ENCODE measurements around the gene ASIC4.

The ASIC4 gene

GRCh38 chr2:219526320-219527075 is 12.2 kb downstream of the ASIC4 start:
- Histone ChIP-seq H3K4me3 (ENCODE audit: control insufficient read depth in 1 of 7, extremely low read depth in 1 of 7, insufficient read depth in 4 of 7, low read depth in 2 of 7, low read length in 6 of 7) (no peak overlapping the region), H3K9me3 (ENCODE audit: control extremely low read depth in 1 of 5, control insufficient read depth in 4 of 5, insufficient read depth in 2 of 5, low read depth in 1 of 5, low read length in 4 of 5) (no peaks in the 10 kb centered on the region), H3K27me3 (replicated peaks in 2 of 5; ENCODE audit: control insufficient read depth in 4 of 5, insufficient read depth in 5 of 5, low read length in 4 of 5) (peaks cover 13 to 97% (median 50%) of the 10 kb centered on the region in 5 experiments), H3K4me1 (ENCODE audit: control extremely low read depth in 1 of 4, control insufficient read depth in 4 of 4, insufficient read depth in 4 of 4, low read length in 3 of 4) (peaks cover 0 to 26% (median 15%) of the 10 kb centered on the region in 4 experiments), H3K36me3 (ENCODE audit: control insufficient read depth in 4 of 4, insufficient read depth in 4 of 4, low read length in 3 of 4) (no peaks in the 10 kb centered on the region), H3K27ac (ENCODE audit: insufficient read depth in 1 of 2, low read depth in 1 of 2, low read length in 2 of 2, poor library complexity in 1 of 2, severe bottlenecking in 2 of 2) (no peak overlapping the region)
- DNase-seq = no peak
- WGBS (ENCODE audit: insufficient coverage) = 57% methylated on average over 10 of the region's 11 CpGs
- CTCF ChIA-PET = interaction anchor here (0.8 to 43.1 kb wide), 10 partner anchors 13 to 360 kb away, joined by 3 to 1724 read pairs (median 4); partner anchors contain the start of genes ASIC4 and GMPPA
- POLR2A ChIA-PET = no interaction called here

GRCh38 chr2:219527076-219527394 is 12.8 kb downstream of the ASIC4 start:
- ChIA-PET POLR2A (no interaction called here), CTCF (interaction anchor here (0.8 to 43.1 kb wide), 7 partner anchors 13 to 361 kb away, joined by 3 to 1724 read pairs (median 5); partner anchors contain the start of genes ASIC4 and GMPPA)
- H3K4me3 ChIP-seq (ENCODE audit: control insufficient read depth in 1 of 7, extremely low read depth in 1 of 7, insufficient read depth in 4 of 7, low read depth in 2 of 7, low read length in 6 of 7) = no peak overlapping the region
- no peaks in the 10 kb centered on the region for H3K9me3 ChIP-seq (ENCODE audit: control extremely low read depth in 1 of 5, control insufficient read depth in 4 of 5, insufficient read depth in 2 of 5, low read depth in 1 of 5, low read length in 4 of 5)
- H3K36me3 ChIP-seq (ENCODE audit: control insufficient read depth in 4 of 4, insufficient read depth in 4 of 4, low read length in 3 of 4) = no peaks in the 10 kb centered on the region
- WGBS (ENCODE audit: insufficient coverage) = 58% methylated on average over 5 of the region's 6 CpGs
- peaks cover 13 to 96% (median 49%) of the 10 kb centered on the region in 5 experiments for H3K27me3 ChIP-seq (replicated peaks in 2 of 5; ENCODE audit: control insufficient read depth in 4 of 5, insufficient read depth in 5 of 5, low read length in 4 of 5)
- H3K4me1 ChIP-seq (ENCODE audit: control extremely low read depth in 1 of 4, control insufficient read depth in 4 of 4, insufficient read depth in 4 of 4, low read length in 3 of 4) = peaks cover 0 to 21% (median 12%) of the 10 kb centered on the region in 4 experiments
- no peak for DNase-seq
- H3K27ac ChIP-seq (ENCODE audit: insufficient read depth in 1 of 2, low read depth in 1 of 2, low read length in 2 of 2, poor library complexity in 1 of 2, severe bottlenecking in 2 of 2) = no peak overlapping the region

GRCh38 chr2:219527472-219527871 is 13.2 kb downstream of the ASIC4 start:
- DNase-seq = no peak
- H3K27ac ChIP-seq (ENCODE audit: insufficient read depth in 1 of 2, low read depth in 1 of 2, low read length in 2 of 2, poor library complexity in 1 of 2, severe bottlenecking in 2 of 2) = no peak overlapping the region
- H3K36me3 ChIP-seq (ENCODE audit: control insufficient read depth in 4 of 4, insufficient read depth in 4 of 4, low read length in 3 of 4) = no peaks in the 10 kb centered on the region
- no peaks in the 10 kb centered on the region for H3K9me3 ChIP-seq (ENCODE audit: control extremely low read depth in 1 of 5, control insufficient read depth in 4 of 5, insufficient read depth in 2 of 5, low read depth in 1 of 5, low read length in 4 of 5)
- H3K4me3 ChIP-seq (ENCODE audit: control insufficient read depth in 1 of 7, extremely low read depth in 1 of 7, insufficient read depth in 4 of 7, low read depth in 2 of 7, low read length in 6 of 7) = no peak overlapping the region
- peaks cover 0 to 18% (median 10%) of the 10 kb centered on the region in 4 experiments for H3K4me1 ChIP-seq (ENCODE audit: control extremely low read depth in 1 of 4, control insufficient read depth in 4 of 4, insufficient read depth in 4 of 4, low read length in 3 of 4)
- peaks cover 13 to 96% (median 49%) of the 10 kb centered on the region in 5 experiments for H3K27me3 ChIP-seq (replicated peaks in 2 of 5; ENCODE audit: control insufficient read depth in 4 of 5, insufficient read depth in 5 of 5, low read length in 4 of 5)
- 90% methylated on average over 2 of the region's 5 CpGs for WGBS (ENCODE audit: insufficient coverage)
- ChIA-PET CTCF (interaction anchor here (0.6 to 43.1 kb wide), 9 partner anchors 12 to 381 kb away, joined by 3 to 1724 read pairs (median 3); partner anchors contain the start of genes ASIC4 and GMPPA), POLR2A (no interaction called here)

- ChIA-PET CTCF (interaction anchor here (0.7 to 43.1 kb wide), 23 partner anchors 9 to 279 kb away, joined by 3 to 1724 read pairs (median 4); partner anchors contain the start of genes ASIC4 and GMPPA), POLR2A (no interaction called here)
- DNase-seq = peak; percentile 84 to 92 (median 89)
- no peak overlapping the region for H3K27ac ChIP-seq (ENCODE audit: insufficient read depth in 1 of 2, low read depth in 1 of 2, low read length in 2 of 2, poor library complexity in 1 of 2, severe bottlenecking in 2 of 2)
- H3K27me3 ChIP-seq (replicated peaks in 2 of 5; ENCODE audit: control insufficient read depth in 4 of 5, insufficient read depth in 5 of 5, low read length in 4 of 5) = peaks cover 4 to 71% (median 38%) of the 10 kb centered on the region in 5 experiments
- H3K4me1 ChIP-seq (ENCODE audit: control extremely low read depth in 1 of 4, control insufficient read depth in 4 of 4, insufficient read depth in 4 of 4, low read length in 3 of 4) = peaks cover 0 to 7% (median 3%) of the 10 kb centered on the region in 4 experiments
- no peaks in the 10 kb centered on the region for H3K9me3 ChIP-seq (ENCODE audit: control extremely low read depth in 1 of 5, control insufficient read depth in 4 of 5, insufficient read depth in 2 of 5, low read depth in 1 of 5, low read length in 4 of 5)
- WGBS (ENCODE audit: insufficient coverage) = 13% methylated on average over 17 of the region's 21 CpGs
- H3K4me3 ChIP-seq (ENCODE audit: control insufficient read depth in 1 of 7, extremely low read depth in 1 of 7, insufficient read depth in 4 of 7, low read depth in 2 of 7, low read length in 6 of 7) = no peak overlapping the region
- H3K36me3 ChIP-seq (ENCODE audit: control insufficient read depth in 4 of 4, insufficient read depth in 4 of 4, low read length in 3 of 4) = no peaks in the 10 kb centered on the region
Measured at GRCh38 chr2:219530048-219530963, 16.0 kb downstream of the ASIC4 start.

GRCh38 chr2:219531639-219532377 is 17.5 kb downstream of the ASIC4 start:
- no peak overlapping the region for H3K4me3 ChIP-seq (ENCODE audit: control insufficient read depth in 1 of 7, extremely low read depth in 1 of 7, insufficient read depth in 4 of 7, low read depth in 2 of 7, low read length in 6 of 7)
- ChIA-PET POLR2A (no interaction called here), CTCF (interaction anchor here (0.6 to 43.1 kb wide), 8 partner anchors 8 to 173 kb away, joined by 3 to 1724 read pairs (median 6); partner anchors contain the start of genes ASIC4 and GMPPA)
- 90% methylated on average over 19 of the region's 20 CpGs for WGBS (ENCODE audit: insufficient coverage)
- no peak overlapping the region for H3K27ac ChIP-seq (ENCODE audit: insufficient read depth in 1 of 2, low read depth in 1 of 2, low read length in 2 of 2, poor library complexity in 1 of 2, severe bottlenecking in 2 of 2)
- peaks cover 0 to 3% (median under 1%) of the 10 kb centered on the region in 4 experiments for H3K4me1 ChIP-seq (ENCODE audit: control extremely low read depth in 1 of 4, control insufficient read depth in 4 of 4, insufficient read depth in 4 of 4, low read length in 3 of 4)
- H3K27me3 ChIP-seq (replicated peaks in 2 of 5; ENCODE audit: control insufficient read depth in 4 of 5, insufficient read depth in 5 of 5, low read length in 4 of 5) = peaks cover 2 to 56% (median 34%) of the 10 kb centered on the region in 5 experiments
- H3K36me3 ChIP-seq (ENCODE audit: control insufficient read depth in 4 of 4, insufficient read depth in 4 of 4, low read length in 3 of 4) = no peaks in the 10 kb centered on the region
- no peaks in the 10 kb centered on the region for H3K9me3 ChIP-seq (ENCODE audit: control extremely low read depth in 1 of 5, control insufficient read depth in 4 of 5, insufficient read depth in 2 of 5, low read depth in 1 of 5, low read length in 4 of 5)
- no peak for DNase-seq

- POLR2A ChIA-PET = no interaction called here
- Histone ChIP-seq H3K27ac (ENCODE audit: insufficient read depth in 1 of 2, low read depth in 1 of 2, low read length in 2 of 2, poor library complexity in 1 of 2, severe bottlenecking in 2 of 2) (no peak overlapping the region), H3K4me1 (ENCODE audit: control extremely low read depth in 1 of 4, control insufficient read depth in 4 of 4, insufficient read depth in 4 of 4, low read length in 3 of 4) (peaks cover 0 to 3% (median 0%) of the 10 kb centered on the region in 4 experiments), H3K36me3 (ENCODE audit: control insufficient read depth in 4 of 4, insufficient read depth in 4 of 4, low read length in 3 of 4) (no peaks in the 10 kb centered on the region), H3K9me3 (ENCODE audit: control extremely low read depth in 1 of 5, control insufficient read depth in 4 of 5, insufficient read depth in 2 of 5, low read depth in 1 of 5, low read length in 4 of 5) (no peaks in the 10 kb centered on the region), H3K27me3 (replicated peaks in 2 of 5; ENCODE audit: control insufficient read depth in 4 of 5, insufficient read depth in 5 of 5, low read length in 4 of 5) (peaks cover 2 to 51% (median 36%) of the 10 kb centered on the region in 5 experiments), H3K4me3 (ENCODE audit: control insufficient read depth in 1 of 7, extremely low read depth in 1 of 7, insufficient read depth in 4 of 7, low read depth in 2 of 7, low read length in 6 of 7) (no peak overlapping the region)
- WGBS (ENCODE audit: insufficient coverage) = 85% methylated on average over 7 of the region's 8 CpGs
- DNase-seq = no peak
- CTCF ChIA-PET = interaction anchor here (2.0 to 43.1 kb wide), 4 partner anchors 7 to 131 kb away, joined by 4 to 1724 read pairs (median 90); partner anchors contain the start of genes ASIC4 and GMPPA
Measured at GRCh38 chr2:219532378-219532649, 18.0 kb downstream of the ASIC4 start.
